Adrenal gland (tissue), 5 donors: ENCODE measurements around the gene TMEM185A.

Source experiments
- POLR2A ChIP-seq, 2 donors: fragments of 450-650 bp; IDR thresholded peaks; one replicate each; pipeline ENCODE4 v1.6.1; 2017; ENCODE audit warnings: antibody characterized with exemption in 2 of 2, mild to moderate bottlenecking in 2 of 2, moderate library complexity in 1 of 2
- TF ChIP-seq, protein P1 (sequence below), 6 experiments: fragments of 450-650 bp in 4 of 6; fragments of 200-600 bp in 2 of 6; sonication (generic) in 1 of 6; IDR thresholded peaks; 1 replicate in 5 of 6; 2 replicates in 1 of 6; pipeline versions ENCODE4 v1.5.1 to v1.8.0; 2016 to 2021; ENCODE audit warnings: antibody characterized with exemption in 6 of 6, mild to moderate bottlenecking in 2 of 6, moderate library complexity in 1 of 6
- donor health status: DM: no; HTN: no; CAD: no.

DNA sequence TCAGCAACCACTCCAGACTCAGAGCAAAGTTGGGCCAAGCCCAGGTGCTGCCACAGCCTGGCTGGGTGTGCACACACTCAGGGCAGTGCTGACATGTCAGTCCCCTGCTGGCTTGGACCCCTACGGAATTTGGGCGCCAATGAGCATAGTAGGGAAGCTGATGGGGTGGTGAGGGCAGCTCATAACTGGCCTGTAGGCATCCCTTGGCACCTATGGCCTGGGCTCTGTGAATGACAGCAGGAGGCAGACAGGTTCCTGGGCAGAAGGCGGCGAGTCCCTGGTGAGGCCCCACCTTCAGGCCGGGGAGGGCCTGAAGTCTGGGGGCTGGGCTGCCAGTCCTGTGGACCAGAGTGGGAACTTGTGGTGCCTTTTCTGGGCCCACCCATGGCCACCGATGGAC, 15.9 kb upstream of the TMEM185A start:
- TF ChIP-seq, protein P1, sequence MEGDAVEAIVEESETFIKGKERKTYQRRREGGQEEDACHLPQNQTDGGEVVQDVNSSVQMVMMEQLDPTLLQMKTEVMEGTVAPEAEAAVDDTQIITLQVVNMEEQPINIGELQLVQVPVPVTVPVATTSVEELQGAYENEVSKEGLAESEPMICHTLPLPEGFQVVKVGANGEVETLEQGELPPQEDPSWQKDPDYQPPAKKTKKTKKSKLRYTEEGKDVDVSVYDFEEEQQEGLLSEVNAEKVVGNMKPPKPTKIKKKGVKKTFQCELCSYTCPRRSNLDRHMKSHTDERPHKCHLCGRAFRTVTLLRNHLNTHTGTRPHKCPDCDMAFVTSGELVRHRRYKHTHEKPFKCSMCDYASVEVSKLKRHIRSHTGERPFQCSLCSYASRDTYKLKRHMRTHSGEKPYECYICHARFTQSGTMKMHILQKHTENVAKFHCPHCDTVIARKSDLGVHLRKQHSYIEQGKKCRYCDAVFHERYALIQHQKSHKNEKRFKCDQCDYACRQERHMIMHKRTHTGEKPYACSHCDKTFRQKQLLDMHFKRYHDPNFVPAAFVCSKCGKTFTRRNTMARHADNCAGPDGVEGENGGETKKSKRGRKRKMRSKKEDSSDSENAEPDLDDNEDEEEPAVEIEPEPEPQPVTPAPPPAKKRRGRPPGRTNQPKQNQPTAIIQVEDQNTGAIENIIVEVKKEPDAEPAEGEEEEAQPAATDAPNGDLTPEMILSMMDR (IDR thresholded peaks at IDR 0.05): no peak
- no peak for TF ChIP-seq POLR2A (IDR thresholded peaks at IDR 0.05)
